Hepatocyte (in vitro differentiated cells): ENCODE data around the gene SYT9. TPM values are rescaled to one million over a fixed set of nuclear protein-coding genes. Genes with fewer than 3 reads are reported as not detected.
A peak's percentile ranks its signal among the peaks of the same experiment; 100 is the strongest.

Experiments
- DNase-seq: peaks from one replicate; pipeline ENCODE4 v3.0.0-alpha.2; 2016; ENCODE audit warnings: low spot score
- H2AFZ ChIP-seq: fragments of 200-600 bp; sonication (generic); 2 replicates; pipeline ENCODE4 v1.6.0; 2016; ENCODE audit warnings: antibody characterized with exemption, mild to moderate bottlenecking
- H3K27ac ChIP-seq: fragments of 200-600 bp; sonication (generic); 2 replicates; pipeline ENCODE4 v1.5.1; 2016; ENCODE audit warnings: mild to moderate bottlenecking
- H3K27me3 ChIP-seq: fragments of 200-600 bp; sonication (generic); 2 replicates; pipeline ENCODE4 v1.6.1; 2016
- H3K36me3 ChIP-seq: fragments of 200-600 bp; sonication (generic); replicated peaks from 2 replicates; pipeline ENCODE4 v1.5.1; 2016; ENCODE audit warnings: low read depth; ENCODE audit not compliant: insufficient read depth
- H3K4me1 ChIP-seq: fragments of 200-600 bp; sonication (generic); 2 replicates; pipeline ENCODE4 v1.5.1; 2016; ENCODE audit warnings: mild to moderate bottlenecking, moderate library complexity; ENCODE audit not compliant: insufficient read depth
- H3K4me2 ChIP-seq: fragments of 200-600 bp; sonication (generic); 2 replicates; pipeline ENCODE4 v1.6.0; 2016
- H3K4me3 ChIP-seq: fragments of 200-600 bp; sonication (generic); 2 replicates; pipeline ENCODE4 v1.5.1; 2016; ENCODE audit warnings: mild to moderate bottlenecking
- H3K79me2 ChIP-seq: fragments of 200-600 bp; sonication (generic); 2 replicates; pipeline ENCODE4 v1.6.0; 2017; ENCODE audit warnings: mild to moderate bottlenecking
- H3K9me2 ChIP-seq: fragments of 200-600 bp; sonication (generic); replicated peaks from 2 replicates; pipeline ENCODE4 v1.6.0; 2017; ENCODE audit warnings: mild to moderate bottlenecking; ENCODE audit not compliant: insufficient read depth
- H3K9me3 ChIP-seq: fragments of 200-600 bp; sonication (generic); 2 replicates; pipeline ENCODE4 v1.5.1; 2016; ENCODE audit warnings: low read depth, mild to moderate bottlenecking
- H4K20me1 ChIP-seq: fragments of 200-600 bp; sonication (generic); 2 replicates; pipeline ENCODE4 v1.6.0; 2016; ENCODE audit warnings: mild to moderate bottlenecking; ENCODE audit not compliant: insufficient read depth, poor library complexity, severe bottlenecking
- EZH2 ChIP-seq: fragments of 200-600 bp; sonication (generic); IDR thresholded peaks from 2 replicates; pipeline ENCODE4 v1.6.1; 2016; ENCODE audit warnings: antibody characterized with exemption, mild to moderate bottlenecking, borderline replicate concordance
- EZH2phosphoT487 ChIP-seq: fragments of 200-600 bp; sonication (generic); IDR thresholded peaks from one replicate; pipeline ENCODE4 v1.6.1; 2018; ENCODE audit warnings: antibody characterized with exemption, mild to moderate bottlenecking, low read depth, moderate library complexity; ENCODE audit not compliant: unreplicated experiment, severe bottlenecking
- WGBS: methylation state at CpG from one replicate; pipeline ENCODE4 v1.1.6; 2016; ENCODE audit warnings: low lambda C conversion rate; ENCODE audit errors: missing lambda C conversion rate; 5-methylcytosine and 5-hydroxymethylcytosine counted together
- polyA plus RNA-seq: library from polyadenylated mRNA; unstranded; fragments of >200 nt; fragmentation: Nextera tagmentation; extraction: Ambion mirVana; gene quantifications from 2 replicates; pipeline ENCODE4 v1.2.1, GENCODE V29; 2016
- total RNA-seq: library from RNA; depleted of rRNA; stranded (reverse); fragments of >200 nt; gene quantifications from 2 replicates; pipeline ENCODE4 v1.2.3, GENCODE V29; 2014
- TF ChIP-seq, protein P1 (sequence below): fragments of 200-600 bp; sonication (generic); IDR thresholded peaks from 2 replicates; pipeline ENCODE4 v1.5.1; 2016; ENCODE audit warnings: antibody characterized with exemption, mild to moderate bottlenecking; ENCODE audit not compliant: poor library complexity

The SYT9 gene
- total and polyA plus RNA-seq, 2 experiments from 2014 or later = 0.22 to 1.3 TPM

DNA sequence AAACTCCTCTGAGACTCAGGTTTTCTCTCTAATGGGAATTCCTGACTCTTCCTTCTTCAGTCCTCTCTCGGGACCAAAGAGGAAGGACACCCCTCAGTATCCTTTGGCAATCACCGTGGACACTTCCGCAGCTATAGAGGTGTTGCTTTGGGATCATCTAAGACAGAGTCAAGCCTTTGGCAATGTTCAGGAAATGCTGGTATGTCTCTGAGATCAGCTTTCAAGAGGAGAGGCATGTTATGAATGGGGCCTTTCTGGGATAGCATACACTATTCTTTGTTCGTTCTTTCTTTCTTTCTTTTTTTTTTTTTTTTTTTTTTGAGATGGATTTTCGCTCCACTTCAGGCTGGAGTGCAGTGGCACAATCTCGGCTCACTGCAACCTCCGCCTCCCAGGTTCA lies 219.4 kb downstream of the SYT9 start:
- no peak for DNase-seq
- Histone ChIP-seq H3K79me2 (no peaks in the 10 kb centered on the region), H3K36me3 (no peaks in the 10 kb centered on the region), H3K9me2 (no peaks in the 10 kb centered on the region), H4K20me1 (no peaks in the 10 kb centered on the region), H3K4me2 (no peak overlapping the region), H3K27me3 (no peaks in the 10 kb centered on the region), H2AFZ (no peak overlapping the region), H3K27ac (no peak overlapping the region), H3K4me3 (no peak overlapping the region), H3K9me3 (no peaks in the 10 kb centered on the region), H3K4me1 (no peaks in the 10 kb centered on the region)
- TF ChIP-seq EZH2phosphoT487 (no peak), EZH2 (no peak)
- TF ChIP-seq, protein P1, sequence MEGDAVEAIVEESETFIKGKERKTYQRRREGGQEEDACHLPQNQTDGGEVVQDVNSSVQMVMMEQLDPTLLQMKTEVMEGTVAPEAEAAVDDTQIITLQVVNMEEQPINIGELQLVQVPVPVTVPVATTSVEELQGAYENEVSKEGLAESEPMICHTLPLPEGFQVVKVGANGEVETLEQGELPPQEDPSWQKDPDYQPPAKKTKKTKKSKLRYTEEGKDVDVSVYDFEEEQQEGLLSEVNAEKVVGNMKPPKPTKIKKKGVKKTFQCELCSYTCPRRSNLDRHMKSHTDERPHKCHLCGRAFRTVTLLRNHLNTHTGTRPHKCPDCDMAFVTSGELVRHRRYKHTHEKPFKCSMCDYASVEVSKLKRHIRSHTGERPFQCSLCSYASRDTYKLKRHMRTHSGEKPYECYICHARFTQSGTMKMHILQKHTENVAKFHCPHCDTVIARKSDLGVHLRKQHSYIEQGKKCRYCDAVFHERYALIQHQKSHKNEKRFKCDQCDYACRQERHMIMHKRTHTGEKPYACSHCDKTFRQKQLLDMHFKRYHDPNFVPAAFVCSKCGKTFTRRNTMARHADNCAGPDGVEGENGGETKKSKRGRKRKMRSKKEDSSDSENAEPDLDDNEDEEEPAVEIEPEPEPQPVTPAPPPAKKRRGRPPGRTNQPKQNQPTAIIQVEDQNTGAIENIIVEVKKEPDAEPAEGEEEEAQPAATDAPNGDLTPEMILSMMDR = no peak
- WGBS = 93% methylated on average over 6 of the region's 7 CpGs

DNA sequence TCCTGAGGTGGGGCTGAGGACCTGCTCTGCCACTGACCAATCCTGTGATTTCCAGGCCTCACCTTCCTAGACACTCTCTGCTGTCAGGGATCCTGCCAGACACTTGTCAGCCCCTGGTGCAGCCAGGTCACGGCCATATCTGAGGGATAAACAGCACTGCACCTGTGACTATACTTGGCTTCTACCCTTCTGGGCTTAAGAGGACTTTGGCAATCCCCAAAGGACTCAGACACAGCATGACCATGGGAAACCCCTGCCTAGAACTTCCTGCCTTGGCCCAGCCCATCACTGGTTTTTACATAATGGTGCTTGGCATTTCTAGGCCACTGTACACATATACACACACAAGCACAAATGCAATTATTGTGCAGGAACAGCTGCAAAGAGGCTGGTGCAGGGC lies 222.0 kb downstream of the SYT9 start:
- DNase-seq = no peak
- TF ChIP-seq EZH2phosphoT487 (no peak), EZH2 (no peak)
- TF ChIP-seq, protein P1 = no peak
- no peaks in the 10 kb centered on the region for H3K36me3 ChIP-seq
- no peaks in the 10 kb centered on the region for H4K20me1 ChIP-seq
- no peaks in the 10 kb centered on the region for H3K9me2 ChIP-seq
- H3K4me1 ChIP-seq = no peaks in the 10 kb centered on the region
- no peak overlapping the region for H3K4me2 ChIP-seq
- H3K27ac ChIP-seq = no peak overlapping the region
- WGBS = 93% methylated on average over 1 of the region's 1 CpG
- H2AFZ ChIP-seq = no peak overlapping the region
- H3K79me2 ChIP-seq = no peaks in the 10 kb centered on the region
- no peak overlapping the region for H3K4me3 ChIP-seq
- H3K9me3 ChIP-seq = no peaks in the 10 kb centered on the region
- no peaks in the 10 kb centered on the region for H3K27me3 ChIP-seq

DNA sequence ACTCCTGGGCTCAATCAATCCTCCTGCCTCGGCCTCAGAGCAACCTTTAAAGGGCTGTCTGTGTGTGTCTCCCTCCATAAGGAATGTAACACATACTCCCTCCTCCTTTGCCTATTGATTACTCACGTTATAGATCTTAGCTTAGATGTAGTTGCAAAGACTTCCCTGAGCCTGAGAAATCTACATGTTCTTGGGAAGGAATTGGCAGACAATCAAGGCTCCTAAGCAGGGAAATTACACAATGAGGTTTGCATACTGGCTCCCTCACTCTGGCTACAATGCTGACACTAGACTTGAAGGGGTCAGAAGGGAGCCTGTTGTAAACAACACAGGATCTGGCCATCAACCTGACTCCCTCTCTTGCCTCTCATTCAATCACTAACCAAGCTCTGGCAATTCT lies 228.4 kb downstream of the SYT9 start:
- Histone ChIP-seq H3K27ac (no peak overlapping the region), H3K9me3 (no peaks in the 10 kb centered on the region), H2AFZ (no peak overlapping the region), H3K36me3 (no peaks in the 10 kb centered on the region), H3K79me2 (no peaks in the 10 kb centered on the region), H3K27me3 (no peaks in the 10 kb centered on the region), H3K4me3 (no peak overlapping the region), H3K9me2 (no peaks in the 10 kb centered on the region), H3K4me2 (no peak overlapping the region), H4K20me1 (no peaks in the 10 kb centered on the region), H3K4me1 (peaks cover 4% of the 10 kb centered on the region)
- DNase-seq = no peak
- 52% methylated on average over 2 of the region's 2 CpGs for WGBS
- TF ChIP-seq, protein P1 = no peak
- no peak for TF ChIP-seq EZH2
- no peak for TF ChIP-seq EZH2phosphoT487

DNA sequence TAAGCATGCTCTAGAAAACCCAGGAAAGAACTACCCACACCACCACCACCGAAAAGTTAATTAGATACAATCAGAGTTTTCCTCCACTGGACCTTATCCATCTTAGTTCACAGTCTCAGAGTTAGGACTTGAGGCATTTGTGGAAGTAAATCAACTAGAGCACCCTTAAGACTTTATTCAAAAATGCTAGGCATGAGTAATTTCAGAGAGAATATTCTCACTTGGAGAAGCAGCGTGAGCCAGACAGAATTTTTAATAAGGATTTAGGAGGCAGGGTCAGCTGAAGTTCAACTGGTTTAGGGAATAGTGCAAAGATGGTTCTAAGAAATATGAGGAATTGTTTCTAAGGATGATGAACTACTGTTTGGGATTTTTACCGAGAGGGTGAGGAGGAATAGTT lies 232.4 kb downstream of the SYT9 start:
- no peaks in the 10 kb centered on the region for H3K9me2 ChIP-seq
- no peak for DNase-seq
- no peak overlapping the region for H3K4me3 ChIP-seq
- H3K79me2 ChIP-seq = peaks cover 6% of the 10 kb centered on the region
- TF ChIP-seq, protein P1 = no peak
- TF ChIP-seq EZH2phosphoT487 (no peak), EZH2 (no peak)
- peaks cover 4% of the 10 kb centered on the region for H3K4me1 ChIP-seq
- 69% methylated on average over 3 of the region's 3 CpGs for WGBS
- no peak overlapping the region for H3K4me2 ChIP-seq
- no peaks in the 10 kb centered on the region for H4K20me1 ChIP-seq
- H3K9me3 ChIP-seq = no peaks in the 10 kb centered on the region
- H3K27ac ChIP-seq = peak overlapping the region; percentile 70
- H3K27me3 ChIP-seq = no peaks in the 10 kb centered on the region
- no peak overlapping the region for H2AFZ ChIP-seq
- H3K36me3 ChIP-seq = no peaks in the 10 kb centered on the region
